ENCODE measurements around the gene SYCP3. TPM values are rescaled to one million over a fixed set of nuclear protein-coding genes. Genes with fewer than 3 reads are reported as not detected.

SYCP3 gene
- total RNA-seq = not detected
- under 1 TPM; 0.07 to 0.31 TPM for polyA plus RNA-seq
- long read RNA-seq, donor 1, partial matches to known transcripts = 0 of 2 reads
- long read RNA-seq, donor 1, other reads (novel, unspliced or antisense) = 2 of 2 reads
- long read RNA-seq, donor 2, transcript SYCP3-203 (9 exons, 1,120 nt) = minor isoform, 24 of 562 reads
- long read RNA-seq, donor 2, transcript SYCP3-202 (9 exons, 845 nt) = major isoform, 67 of 562 reads
- long read RNA-seq, donor 2, transcript SYCP3-201 (9 exons, 1,068 nt) = minor isoform, 6 of 562 reads
- long read RNA-seq, donor 2, partial matches to known transcripts = 401 of 562 reads
- long read RNA-seq, donor 2, other reads (novel, unspliced or antisense) = 63 of 562 reads
- long read RNA-seq, donor 3, partial matches to known transcripts = 0 of 5 reads
- long read RNA-seq, donor 3, other reads (novel, unspliced or antisense) = 5 of 5 reads

DNA sequence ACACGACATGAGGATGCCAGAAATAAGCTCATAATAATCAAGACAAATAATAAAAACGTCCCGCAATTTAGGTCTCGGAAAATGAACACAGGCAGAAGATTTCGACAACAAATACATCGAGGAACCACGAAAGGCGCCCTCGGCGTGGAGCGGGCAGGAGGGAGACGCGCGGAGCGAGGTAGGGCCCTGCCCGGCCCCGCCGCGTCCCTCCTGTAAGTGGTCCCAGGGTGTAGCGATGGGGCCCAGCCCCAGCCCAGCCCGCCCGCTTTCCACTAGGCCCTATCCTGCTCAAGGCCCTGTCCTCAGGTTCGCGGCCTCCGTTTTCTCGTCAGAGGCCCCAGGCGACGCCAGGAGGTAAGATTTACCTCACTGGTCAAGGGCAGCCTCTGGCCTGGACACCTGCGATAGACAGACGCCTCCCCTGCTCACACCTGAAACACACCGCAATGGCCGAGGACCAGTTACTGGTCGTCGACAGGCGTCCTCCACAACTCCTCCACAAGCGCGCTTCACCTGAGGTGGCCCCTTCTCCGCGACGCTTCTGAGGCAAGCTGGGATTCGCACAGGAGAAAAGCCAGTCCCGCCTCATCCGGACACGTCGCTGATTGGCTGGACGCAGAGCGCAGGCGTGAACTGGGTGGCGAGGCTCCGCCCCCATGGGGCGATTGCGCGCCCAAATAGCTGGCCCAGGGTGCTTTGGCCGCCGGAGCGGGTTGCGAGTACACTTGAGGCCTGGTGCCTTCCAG lies at the start of gene SYCP3:
TSS of gene SYCP3 (minus strand) at position 543 of the 746 bp plus-strand sequence. CDS start 1,527 bp downstream, outside the sequence.
- intact Hi-C loops (cut with DNase I) = no loop called here
- Histone ChIP-seq H3K4me3 (no peak within 1 kb of the TSS), H3K27ac (no peak within 1 kb of the TSS), H3K4me1 (ENCODE audit: insufficient read depth) (peaks cover 1% of the 10 kb centered on the region), H3K36me3 (no peaks in the 10 kb centered on the region), H3K9me3 (no peaks in the 10 kb centered on the region), H3K27me3 (no peaks in the 10 kb centered on the region)
- 97 to 98% (median 98%) methylated on average over 57 of the region's 57 CpGs for WGBS, 3 donors
- TF ChIP-seq, protein P1, sequence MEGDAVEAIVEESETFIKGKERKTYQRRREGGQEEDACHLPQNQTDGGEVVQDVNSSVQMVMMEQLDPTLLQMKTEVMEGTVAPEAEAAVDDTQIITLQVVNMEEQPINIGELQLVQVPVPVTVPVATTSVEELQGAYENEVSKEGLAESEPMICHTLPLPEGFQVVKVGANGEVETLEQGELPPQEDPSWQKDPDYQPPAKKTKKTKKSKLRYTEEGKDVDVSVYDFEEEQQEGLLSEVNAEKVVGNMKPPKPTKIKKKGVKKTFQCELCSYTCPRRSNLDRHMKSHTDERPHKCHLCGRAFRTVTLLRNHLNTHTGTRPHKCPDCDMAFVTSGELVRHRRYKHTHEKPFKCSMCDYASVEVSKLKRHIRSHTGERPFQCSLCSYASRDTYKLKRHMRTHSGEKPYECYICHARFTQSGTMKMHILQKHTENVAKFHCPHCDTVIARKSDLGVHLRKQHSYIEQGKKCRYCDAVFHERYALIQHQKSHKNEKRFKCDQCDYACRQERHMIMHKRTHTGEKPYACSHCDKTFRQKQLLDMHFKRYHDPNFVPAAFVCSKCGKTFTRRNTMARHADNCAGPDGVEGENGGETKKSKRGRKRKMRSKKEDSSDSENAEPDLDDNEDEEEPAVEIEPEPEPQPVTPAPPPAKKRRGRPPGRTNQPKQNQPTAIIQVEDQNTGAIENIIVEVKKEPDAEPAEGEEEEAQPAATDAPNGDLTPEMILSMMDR (IDR thresholded peaks at IDR 0.05) = no peak
- TF ChIP-seq POLR2A (IDR thresholded peaks at IDR 0.05) = no peak
- no peak for TF ChIP-seq EP300 (IDR thresholded peaks at IDR 0.05)
- peak in 1 of 5 donors; percentile 30 for DNase-seq

DNA sequence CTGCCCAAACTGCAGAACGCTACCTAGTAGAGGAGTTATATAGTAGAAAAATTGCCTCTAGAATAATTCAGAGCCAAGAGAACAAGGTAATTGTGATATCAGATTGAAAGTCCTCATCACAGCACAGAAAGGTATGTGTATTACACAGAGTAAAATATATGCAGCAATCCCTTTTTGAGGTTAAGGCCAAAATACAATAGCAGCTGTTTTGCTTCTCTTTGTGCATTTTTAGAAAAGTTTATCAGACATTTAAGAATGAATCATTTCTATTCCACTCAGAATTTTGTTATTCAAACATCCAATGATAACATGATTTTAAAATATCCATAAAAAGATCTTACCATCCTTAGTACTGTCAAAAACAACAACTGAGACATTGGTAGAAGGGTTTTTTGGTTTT lies 46.4 kb upstream of the SYCP3 start:
- intact Hi-C loops (cut with DNase I) = no loop called here

DNA sequence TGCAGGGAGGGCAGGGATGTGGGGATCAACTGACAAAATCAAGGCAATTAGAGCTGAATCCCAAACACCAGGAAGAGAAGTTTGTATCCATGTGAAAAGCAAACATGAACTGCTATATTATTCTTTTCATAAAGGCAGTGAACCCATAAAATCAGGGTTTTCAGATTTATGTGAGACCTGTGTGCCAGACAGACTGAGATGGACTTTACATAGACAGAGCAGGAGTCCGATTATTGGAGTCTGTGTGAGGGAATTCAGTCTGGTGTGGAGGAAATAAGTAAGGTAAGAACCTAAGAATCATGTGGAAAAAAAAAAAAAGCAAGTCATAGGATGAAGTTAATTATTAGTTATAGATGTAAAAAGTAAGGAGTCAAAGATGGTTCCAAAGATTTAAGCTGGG lies 45.1 kb upstream of the SYCP3 start:
- H3K9me3 ChIP-seq = no peaks in the 10 kb centered on the region
- intact Hi-C loops (cut with DNase I) = no loop called here
- H3K36me3 ChIP-seq = no peaks in the 10 kb centered on the region

More for the DNA sequence above, 46.4 kb upstream of the SYCP3 start:
- TF ChIP-seq, protein P1 (IDR thresholded peaks at IDR 0.05) = no peak
- TF ChIP-seq POLR2A (IDR thresholded peaks at IDR 0.05) = no peak
- DNase-seq = no peak
- no peak overlapping the region for H3K4me3 ChIP-seq
- no peaks in the 10 kb centered on the region for H3K27me3 ChIP-seq
- 91 to 96% (median 92%) methylated on average over 1 of the region's 1 CpG for WGBS, 3 donors
- H3K9me3 ChIP-seq = no peaks in the 10 kb centered on the region
- no peaks in the 10 kb centered on the region for H3K4me1 ChIP-seq (ENCODE audit: insufficient read depth)
- H3K36me3 ChIP-seq = no peaks in the 10 kb centered on the region
- H3K27ac ChIP-seq = no peak overlapping the region

DNA sequence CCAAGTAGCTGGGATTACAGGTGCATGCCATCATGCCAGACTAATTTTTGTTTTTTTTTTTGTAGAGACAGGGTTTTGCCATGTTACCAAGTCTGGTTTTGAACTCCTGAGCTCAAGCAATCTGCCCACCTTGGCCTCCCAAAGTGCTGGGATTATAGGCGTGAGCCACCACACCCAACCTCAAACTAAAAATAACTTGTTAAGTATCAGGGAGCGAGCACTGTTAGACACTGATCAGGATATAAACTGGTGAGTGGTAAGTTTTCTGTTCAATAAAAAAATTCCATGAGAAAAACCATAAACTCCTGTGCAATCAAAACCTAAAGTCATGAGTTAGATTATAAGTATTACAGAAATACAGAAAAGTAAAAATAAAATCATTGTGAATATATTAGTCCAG lies 44.6 kb upstream of the SYCP3 start:
- no peak for DNase-seq
- 94 to 97% (median 95%) methylated on average over 2 of the region's 2 CpGs for WGBS, 3 donors
- Histone ChIP-seq H3K36me3 (no peaks in the 10 kb centered on the region), H3K27me3 (no peaks in the 10 kb centered on the region), H3K4me3 (no peak overlapping the region), H3K27ac (no peak overlapping the region), H3K9me3 (no peaks in the 10 kb centered on the region), H3K4me1 (ENCODE audit: insufficient read depth) (no peaks in the 10 kb centered on the region)
- intact Hi-C loops (cut with DNase I) = no loop called here
- TF ChIP-seq EP300 (IDR thresholded peaks at IDR 0.05) = no peak

More for the DNA sequence above, 45.1 kb upstream of the SYCP3 start:
- H3K4me1 ChIP-seq (ENCODE audit: insufficient read depth) = no peaks in the 10 kb centered on the region
- DNase-seq = no peak
- WGBS, 3 donors = 94 to 99% (median 94%) methylated on average over 1 of the region's 1 CpG
- no peak for TF ChIP-seq EP300 (IDR thresholded peaks at IDR 0.05)
- no peak for TF ChIP-seq POLR2A (IDR thresholded peaks at IDR 0.05)
- TF ChIP-seq, protein P1 (IDR thresholded peaks at IDR 0.05) = no peak
- H3K27me3 ChIP-seq = no peaks in the 10 kb centered on the region
- no peak overlapping the region for H3K27ac ChIP-seq
- H3K4me3 ChIP-seq = no peak overlapping the region
